H1 (cell line): ENCODE measurements around the gene POMP. TPM values are rescaled to one million over a fixed set of nuclear protein-coding genes. Genes with fewer than 3 reads are reported as not detected.

ENCODE experiments used
- CTCF ChIA-PET: fragments of 300-600 bp; sonication (Branson Sonifier 250); formaldehyde crosslinking; loops from one replicate; lab custom pipeline; 2021; ENCODE audit not compliant: partially characterized antibody; lab: Charles Lee
- POLR2A ChIA-PET: fragments of 300-600 bp; sonication (Branson Sonifier 250); formaldehyde crosslinking; loops from one replicate; lab custom pipeline; 2021; ENCODE audit warnings: inconsistent platforms; ENCODE audit not compliant: partially characterized antibody; lab: Charles Lee
- DNase-seq, 2 experiments: peaks; one replicate each; pipeline versions ENCODE4 v3.0.0 to v3.0.0-alpha.2; 2010 to 2022; ENCODE audit warnings: low spot score in 2 of 2, low read depth in 1 of 2, mixed read lengths in 1 of 2
- FAIRE-seq: peaks from 2 replicates; lab custom pipeline; 2011; peaks lifted over from hg19 to GRCh38; lab: Jason Lieb, UNC
- H2AFZ ChIP-seq: 2 replicates; pipeline ENCODE4 v1.8.1; 2012; ENCODE audit warnings: low read length, inconsistent platforms
- H2AK5ac ChIP-seq: 2 replicates; pipeline ENCODE4 v1.6.1; 2013; ENCODE audit warnings: low read depth, low read length
- H2BK120ac ChIP-seq: replicated peaks from 2 replicates; pipeline ENCODE3; 2013; ENCODE audit warnings: low read depth, low read length, inconsistent platforms
- H2BK12ac ChIP-seq: 2 replicates; pipeline ENCODE4 v1.6.1; 2013; ENCODE audit warnings: low read depth, low read length
- H2BK15ac ChIP-seq: 2 replicates; pipeline ENCODE4 v1.6.1; 2013; ENCODE audit warnings: low read length
- H2BK20ac ChIP-seq: 2 replicates; pipeline ENCODE4 v1.6.1; 2013; ENCODE audit warnings: low read length
- H2BK5ac ChIP-seq: 2 replicates; pipeline ENCODE4 v1.6.1; 2013; ENCODE audit warnings: low read depth, low read length
- H3K14ac ChIP-seq: 2 replicates; pipeline ENCODE4 v1.6.1; 2013; ENCODE audit warnings: inconsistent platforms; ENCODE audit not compliant: insufficient read length
- H3K18ac ChIP-seq: 2 replicates; pipeline ENCODE4 v1.6.1; 2013; ENCODE audit warnings: low read length; ENCODE audit errors: extremely low read depth
- H3K23ac ChIP-seq: 2 replicates; pipeline ENCODE4 v1.6.1; 2013; ENCODE audit warnings: inconsistent platforms; ENCODE audit not compliant: insufficient read length
- H3K23me2 ChIP-seq: 2 replicates; pipeline ENCODE4 v1.6.1; 2013; ENCODE audit warnings: low read depth, low read length
- H3K27ac ChIP-seq: 2 replicates; pipeline ENCODE4 v1.6.1; 2011; ENCODE audit warnings: low read depth, low read length, inconsistent platforms
- H3K27me3 ChIP-seq, 4 experiments: replicated peaks in 1 of 4; 1 replicate in 1 of 4; 2 replicates in 3 of 4; pipeline versions ENCODE4 v1.6.1 to v1.8.1; 2011 to 2013; ENCODE audit warnings: low read length in 3 of 4, mild to moderate bottlenecking in 3 of 4, inconsistent platforms in 2 of 4, mixed read lengths in 2 of 4, moderate library complexity in 1 of 4; ENCODE audit not compliant: control insufficient read depth in 3 of 4, insufficient read depth in 3 of 4; ENCODE audit errors: extremely low read depth in 1 of 4
- H3K36me3 ChIP-seq, 4 experiments: 2 replicates each; pipeline versions ENCODE4 v1.6.1 to v1.8.1; 2011 to 2013; ENCODE audit warnings: mild to moderate bottlenecking in 4 of 4, low read length in 3 of 4, moderate library complexity in 2 of 4, control low read depth in 1 of 4, inconsistent platforms in 1 of 4; ENCODE audit not compliant: insufficient read depth in 4 of 4, control insufficient read depth in 2 of 4
- H3K4ac ChIP-seq: replicated peaks from 2 replicates; pipeline ENCODE3; 2013; ENCODE audit warnings: low read length, low read depth, mixed read lengths, inconsistent platforms; ENCODE audit not compliant: insufficient read length
- H3K4me1 ChIP-seq, 4 experiments: replicated peaks in 1 of 4; 1 replicate in 1 of 4; 2 replicates in 3 of 4; pipeline versions ENCODE4 v1.6.1 to v1.8.1; 2011 to 2013; ENCODE audit warnings: low read length in 3 of 4, inconsistent platforms in 2 of 4, mixed read lengths in 1 of 4; ENCODE audit not compliant: insufficient read depth in 4 of 4, control insufficient read depth in 3 of 4
- H3K4me2 ChIP-seq, 2 experiments: 2 replicates each; pipeline versions ENCODE4 v1.6.1 to v1.8.1; 2011 to 2013; ENCODE audit warnings: low read depth in 2 of 2, low read length in 2 of 2, control low read depth in 1 of 2, inconsistent platforms in 1 of 2, mild to moderate bottlenecking in 1 of 2; ENCODE audit not compliant: insufficient read depth in 1 of 2
- H3K4me3 ChIP-seq, 4 experiments: fragments of 200-600, 300-600 bp in 1 of 4; sonication (generic), shearing (Covaris generic), sonication (Bioruptor Twin) in 1 of 4; 2 replicates each; pipeline versions ENCODE4 v1.5.1 to v1.8.1; 2011 to 2016; ENCODE audit warnings: low read length in 4 of 4, low read depth in 3 of 4, control low read depth in 2 of 4, inconsistent platforms in 2 of 4, mild to moderate bottlenecking in 2 of 4, mixed read lengths in 1 of 4, moderate library complexity in 1 of 4; ENCODE audit not compliant: insufficient read depth in 2 of 4; ENCODE audit errors: extremely low read depth in 1 of 4
- H3K56ac ChIP-seq: replicated peaks from 2 replicates; pipeline ENCODE3; 2013; ENCODE audit warnings: low read depth, mild to moderate bottlenecking, mixed read lengths, low read length, inconsistent platforms; ENCODE audit not compliant: insufficient read length
- H3K79me1 ChIP-seq: 2 replicates; pipeline ENCODE4 v1.6.1; 2013; ENCODE audit warnings: low read depth, low read length, control low read depth
- H3K79me2 ChIP-seq, 2 experiments: 2 replicates each; pipeline versions ENCODE4 v1.6.1 to v1.8.1; 2012 to 2013; ENCODE audit warnings: low read length in 2 of 2, mild to moderate bottlenecking in 2 of 2, inconsistent platforms in 1 of 2; ENCODE audit not compliant: insufficient read depth in 2 of 2, control insufficient read depth in 1 of 2
- H3K9ac ChIP-seq, 4 experiments: replicated peaks in 1 of 4; 1 replicate in 1 of 4; 2 replicates in 3 of 4; pipeline versions ENCODE4 v1.6.1 to v1.8.1; 2011 to 2013; ENCODE audit warnings: low read depth in 3 of 4, low read length in 3 of 4, control low read depth in 2 of 4, mild to moderate bottlenecking in 2 of 4, moderate library complexity in 2 of 4, inconsistent platforms in 1 of 4; ENCODE audit errors: extremely low read depth in 1 of 4
- H3K9me3 ChIP-seq, 2 experiments: 2 replicates each; pipeline versions ENCODE4 v1.6.1 to v1.8.1; 2012 to 2013; ENCODE audit warnings: mild to moderate bottlenecking in 2 of 2, moderate library complexity in 2 of 2, control low read depth in 1 of 2, inconsistent platforms in 1 of 2, low read depth in 1 of 2, low read length in 1 of 2, mixed read lengths in 1 of 2; ENCODE audit not compliant: insufficient read depth in 2 of 2
- H4K20me1 ChIP-seq, 2 experiments: replicated peaks in 1 of 2; 2 replicates each; pipeline versions ENCODE3 to v1.8.1; 2011 to 2013; ENCODE audit warnings: inconsistent platforms in 2 of 2, low read length in 2 of 2, mild to moderate bottlenecking in 1 of 2; ENCODE audit not compliant: insufficient read depth in 2 of 2, control insufficient read depth in 1 of 2
- H4K5ac ChIP-seq: 2 replicates; pipeline ENCODE4 v1.6.1; 2013; ENCODE audit warnings: low read length, low read depth, mixed read lengths, inconsistent platforms; ENCODE audit not compliant: insufficient read length
- H4K8ac ChIP-seq: 2 replicates; pipeline ENCODE4 v1.8.0; 2013; ENCODE audit warnings: mild to moderate bottlenecking, moderate library complexity, low read length, inconsistent platforms; ENCODE audit not compliant: insufficient read depth; ENCODE audit errors: extremely low read depth
- H4K91ac ChIP-seq: replicated peaks from 2 replicates; pipeline ENCODE3; 2013; ENCODE audit warnings: low read length, mixed read lengths, inconsistent platforms; ENCODE audit not compliant: insufficient read length
- ASH2L ChIP-seq: fragments of 200-600, 300-600 bp; sonication (generic); IDR thresholded peaks from one replicate; pipeline ENCODE4 v1.7.1; 2017; ENCODE audit warnings: low read length
- ATF3 ChIP-seq: IDR thresholded peaks from 2 replicates; pipeline ENCODE4 v1.6.1; 2011; ENCODE audit warnings: low read depth, mild to moderate bottlenecking, low read length; ENCODE audit not compliant: insufficient read depth
- BACH1 ChIP-seq: IDR thresholded peaks from 2 replicates; pipeline ENCODE4 v1.6.1; 2012; ENCODE audit warnings: low read length, improper control_type of control experiment
- EZH2 ChIP-seq: fragments of 200-600 bp; sonication (generic); IDR thresholded peaks from 2 replicates; pipeline ENCODE4 v1.7.1; 2012; ENCODE audit warnings: low read depth, mild to moderate bottlenecking, moderate library complexity, low read length, inconsistent platforms; ENCODE audit not compliant: severe bottlenecking
- JUN ChIP-seq: IDR thresholded peaks from 2 replicates; pipeline ENCODE4 v1.6.1; 2011; ENCODE audit warnings: low read depth, mild to moderate bottlenecking, improper control_type of control experiment, low read length
- POLR2A ChIP-seq, 2 experiments: IDR thresholded peaks; 1 replicate in 1 of 2; 2 replicates in 1 of 2; pipeline ENCODE4 v1.6.1; 2011; ENCODE audit warnings: low read depth in 2 of 2, low read length in 2 of 2, mild to moderate bottlenecking in 2 of 2; ENCODE audit errors: control extremely low read depth in 1 of 2
- SAP30 ChIP-seq: fragments of 300-600 bp; sonication (generic); IDR thresholded peaks from 2 replicates; pipeline ENCODE4 v1.7.1; 2012; ENCODE audit warnings: low read length, moderate library complexity, mild to moderate bottlenecking, inconsistent platforms; ENCODE audit not compliant: insufficient read depth, insufficient replicate concordance
- WGBS, 2 experiments: shearing (Covaris generic) in 1 of 2; methylation state at CpG; one replicate each; pipeline versions ENCODE4 v1.1.6 to v1.1.7; 2013 to 2015; ENCODE audit warnings: low lambda C conversion rate in 2 of 2, mixed read lengths in 2 of 2, inconsistent platforms in 1 of 2, low coverage in 1 of 2, missing lambda C conversion rate in 1 of 2; ENCODE audit not compliant: insufficient replicate concordance in 2 of 2, insufficient coverage in 1 of 2, insufficient read length in 1 of 2; ENCODE audit errors: extremely low coverage in 1 of 2, missing lambda C conversion rate in 1 of 2; 5-methylcytosine and 5-hydroxymethylcytosine counted together
- polyA plus RNA-seq, 7 experiments: library from polyadenylated mRNA; depleted of rRNA in 3 of 7; stranded (reverse) in 5 of 7; unstranded in 2 of 7; fragments of >200 nt in 5 of 7; fragments of 200-250 nt in 2 of 7; gene quantifications; 1 replicate in 5 of 7; 2 replicates in 1 of 7; 4 replicates in 1 of 7; pipeline versions ENCODE4 v1.2.1 to v1.2.3, GENCODE V29; 2011 to 2013; ENCODE audit warnings: missing spikeins in 2 of 7, mixed read lengths in 2 of 7
- total RNA-seq: library from RNA; stranded (reverse); fragmentation: NEBNext Ultra II Directional; extraction: Animal tissue kit (Norgen Biotek cat#: 25700); gene quantifications from 2 replicates; pipeline ENCODE4 v1.2.1, GENCODE V29; 2021

The POMP gene
- total and polyA plus RNA-seq, 2 of the 8 experiments (the other 6 are each of a cell fraction or from before 2014, with no cell fraction given), result 38.4 to 115 TPM

- Histone ChIP-seq H4K20me1 (no peaks in the 10 kb centered on the region), H2AFZ (no peak overlapping the region), H2BK15ac (no peak overlapping the region), H3K27ac (no peak overlapping the region), H3K36me3 (no peaks in the 10 kb centered on the region), H3K4ac (no peak overlapping the region), H2BK120ac (no peak overlapping the region), H3K79me1 (no peaks in the 10 kb centered on the region), H2AK5ac (no peak overlapping the region), H3K79me2 (no peaks in the 10 kb centered on the region), H3K9me3 (0 out of 4 replicates have a peak, but pooled peaks cover 0 to 2% of the 10 kb centered on the region in 2 experiments), H2BK20ac (no peak overlapping the region), H4K8ac (no peak overlapping the region), H3K18ac (no peak overlapping the region), H3K23me2 (no peaks in the 10 kb centered on the region), H2BK12ac (no peak overlapping the region)
- 72% methylated on average over 3 of the region's 3 CpGs; no CpG with 5 or more reads in 1 of the 2 experiments for WGBS, 2 experiments
- no peak for DNase-seq
- TF ChIP-seq ASH2L, result no peak
- no peak for TF ChIP-seq SAP30
- no peak for TF ChIP-seq ATF3
- no peak for TF ChIP-seq POLR2A (IDR thresholded peaks at IDR 0.05; ENCODE audit: control extremely low read depth in 1 of 2, low read depth in 2 of 2, low read length in 2 of 2)
- TF ChIP-seq EZH2, result no peak
- no peak for TF ChIP-seq JUN
- no peak for TF ChIP-seq BACH1
- TF ChIP-seq, all 59 proteins: peak for 0
- Histone ChIP-seq H3K9ac (no peak overlapping the region), H2BK5ac (no peak overlapping the region), H3K14ac (no peak overlapping the region), H3K27me3 (no peaks in the 10 kb centered on the region), H3K4me3 (no peak overlapping the region), H3K23ac (no peak overlapping the region), H4K5ac (no peak overlapping the region), H3K56ac (no peak overlapping the region), H3K4me2 (no peak overlapping the region), H4K91ac (no peak overlapping the region), H3K4me1 (peaks cover 4 to 10% (median 5%) of the 10 kb centered on the region in 4 experiments; a peak in 5 of 7 replicates)
- no peak for FAIRE-seq
- CTCF ChIA-PET, result interaction anchor here (1.2 to 1.5 kb wide), 3 partner anchors 12 to 33 kb away, joined by 3 to 4 read pairs (median 3); partner anchors contain the start of gene SLC46A3
- POLR2A ChIA-PET, result interaction anchor here (1.0 kb wide), 1 partner anchor 14 kb away, joined by 3 read pairs; no protein-coding TSS in a partner anchor
Measured at GRCh38 chr13:28685892-28686291, 27.0 kb downstream of the POMP start.
